ENCODE results near the gene TTLL11. TPM values are rescaled to one million over a fixed set of nuclear protein-coding genes. Genes with fewer than 3 reads are reported as not detected.

The TTLL11 gene
- total RNA-seq, 4 donors from 2014 or later, result 3.0 to 9.9 (median 7.4) TPM

GRCh38 chr9:121816449-121816817 lies 276.7 kb downstream of the TTLL11 start:
- no peaks in the 10 kb centered on the region for H3K27me3 ChIP-seq
- no peaks in the 10 kb centered on the region for H3K36me3 ChIP-seq
- no peak for DNase-seq
- TF ChIP-seq POLR2A (IDR thresholded peaks at IDR 0.05), result no peak
- TF ChIP-seq, protein P1, sequence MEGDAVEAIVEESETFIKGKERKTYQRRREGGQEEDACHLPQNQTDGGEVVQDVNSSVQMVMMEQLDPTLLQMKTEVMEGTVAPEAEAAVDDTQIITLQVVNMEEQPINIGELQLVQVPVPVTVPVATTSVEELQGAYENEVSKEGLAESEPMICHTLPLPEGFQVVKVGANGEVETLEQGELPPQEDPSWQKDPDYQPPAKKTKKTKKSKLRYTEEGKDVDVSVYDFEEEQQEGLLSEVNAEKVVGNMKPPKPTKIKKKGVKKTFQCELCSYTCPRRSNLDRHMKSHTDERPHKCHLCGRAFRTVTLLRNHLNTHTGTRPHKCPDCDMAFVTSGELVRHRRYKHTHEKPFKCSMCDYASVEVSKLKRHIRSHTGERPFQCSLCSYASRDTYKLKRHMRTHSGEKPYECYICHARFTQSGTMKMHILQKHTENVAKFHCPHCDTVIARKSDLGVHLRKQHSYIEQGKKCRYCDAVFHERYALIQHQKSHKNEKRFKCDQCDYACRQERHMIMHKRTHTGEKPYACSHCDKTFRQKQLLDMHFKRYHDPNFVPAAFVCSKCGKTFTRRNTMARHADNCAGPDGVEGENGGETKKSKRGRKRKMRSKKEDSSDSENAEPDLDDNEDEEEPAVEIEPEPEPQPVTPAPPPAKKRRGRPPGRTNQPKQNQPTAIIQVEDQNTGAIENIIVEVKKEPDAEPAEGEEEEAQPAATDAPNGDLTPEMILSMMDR (IDR thresholded peaks at IDR 0.05), result no peak
- H3K9me3 ChIP-seq, result no peaks in the 10 kb centered on the region
- H3K4me1 ChIP-seq, result no peaks in the 10 kb centered on the region
- no peak overlapping the region for H3K27ac ChIP-seq
- no peak overlapping the region for H3K4me3 ChIP-seq

- Histone ChIP-seq H3K27me3 (no peaks in the 10 kb centered on the region), H3K4me3 (no peak overlapping the region), H3K27ac (no peak overlapping the region), H3K9me3 (no peaks in the 10 kb centered on the region), H3K36me3 (no peaks in the 10 kb centered on the region), H3K4me1 (no peaks in the 10 kb centered on the region)
- no peak for DNase-seq
- TF ChIP-seq, protein P1 (IDR thresholded peaks at IDR 0.05), result no peak
- no peak for TF ChIP-seq POLR2A (IDR thresholded peaks at IDR 0.05)
These were observed 277.3 kb downstream of the TTLL11 start for GRCh38 chr9:121815546-121816448.

DNA sequence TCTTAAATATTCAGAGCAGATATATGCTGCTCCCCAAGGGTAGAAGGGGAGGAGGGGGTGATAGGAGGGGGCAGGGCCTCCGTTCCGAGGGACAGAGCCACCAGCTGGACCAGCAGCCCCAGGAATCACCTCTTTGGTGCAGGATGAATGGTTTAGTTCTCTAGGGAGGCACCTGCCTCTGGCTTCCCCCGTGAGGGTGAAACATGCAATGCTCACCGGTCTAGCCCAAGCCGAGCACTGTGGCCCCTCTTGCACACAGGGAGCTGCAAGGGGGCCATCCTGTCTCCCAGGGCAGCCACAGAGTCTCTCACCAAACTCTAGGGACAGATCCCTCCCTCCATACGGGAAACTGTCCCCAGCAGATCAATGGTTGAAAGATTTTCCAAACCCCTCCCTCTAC lies 278.0 kb downstream of the TTLL11 start:
- no peak overlapping the region for H3K4me3 ChIP-seq
- no peaks in the 10 kb centered on the region for H3K4me1 ChIP-seq
- TF ChIP-seq, protein P1 (IDR thresholded peaks at IDR 0.05), result no peak
- TF ChIP-seq POLR2A (IDR thresholded peaks at IDR 0.05), result no peak
- DNase-seq, result no peak
- H3K9me3 ChIP-seq, result no peaks in the 10 kb centered on the region
- H3K27me3 ChIP-seq, result no peaks in the 10 kb centered on the region
- no peaks in the 10 kb centered on the region for H3K36me3 ChIP-seq
- H3K27ac ChIP-seq, result no peak overlapping the region

- Histone ChIP-seq H3K27ac (no peak overlapping the region), H3K27me3 (no peaks in the 10 kb centered on the region), H3K9me3 (no peaks in the 10 kb centered on the region), H3K36me3 (no peaks in the 10 kb centered on the region), H3K4me1 (no peaks in the 10 kb centered on the region), H3K4me3 (no peak overlapping the region)
- TF ChIP-seq POLR2A (IDR thresholded peaks at IDR 0.05), result no peak
- TF ChIP-seq, protein P1 (IDR thresholded peaks at IDR 0.05), result no peak
- DNase-seq, result no peak
These were observed 278.5 kb downstream of the TTLL11 start for GRCh38 chr9:121814594-121814993.

DNA sequence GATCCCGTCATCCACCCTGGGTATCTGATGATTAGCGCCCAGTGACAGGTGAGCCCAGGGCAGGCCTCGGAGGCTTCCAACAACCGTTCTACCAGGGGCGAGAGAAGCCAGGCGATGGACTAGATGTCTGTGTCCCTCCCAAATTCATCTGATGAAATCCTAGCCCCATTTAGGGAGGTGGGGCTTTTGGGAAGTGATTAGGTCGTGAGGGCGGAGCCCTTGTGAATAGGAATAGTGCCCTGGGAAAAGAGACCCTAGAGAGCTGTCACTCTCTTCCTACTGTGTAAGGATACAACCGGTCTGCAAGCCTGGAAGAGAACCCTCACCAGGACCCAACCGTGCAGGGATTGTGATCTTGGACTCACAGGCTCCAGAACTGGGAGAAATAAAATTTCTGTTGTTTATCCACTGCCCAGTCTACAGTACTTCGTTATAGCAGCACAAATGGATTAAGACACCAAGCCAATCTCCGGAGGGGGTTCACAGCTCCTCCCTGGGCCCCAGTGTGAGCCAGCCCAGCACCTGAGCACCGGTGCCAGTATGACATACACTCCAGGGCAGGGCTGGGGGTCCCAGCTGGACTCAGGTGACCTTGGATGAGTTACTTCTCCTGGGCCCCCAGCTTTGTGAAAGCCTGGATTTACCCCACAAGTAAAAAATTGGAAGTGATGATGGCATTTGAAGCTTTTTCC lies 279.4 kb downstream of the TTLL11 start:
- no peak for DNase-seq
- Histone ChIP-seq H3K36me3 (no peaks in the 10 kb centered on the region), H3K27me3 (no peaks in the 10 kb centered on the region), H3K27ac (no peak overlapping the region), H3K4me3 (no peak overlapping the region), H3K9me3 (no peaks in the 10 kb centered on the region), H3K4me1 (no peaks in the 10 kb centered on the region)
- TF ChIP-seq, protein P1 (IDR thresholded peaks at IDR 0.05), result no peak
- no peak for TF ChIP-seq POLR2A (IDR thresholded peaks at IDR 0.05)

Data from Peyer's patch (tissue), 4 donors.